Activated CD4-positive, CD25-positive, alpha-beta regulatory T cell (primary cell): ENCODE results near the gene CHST11.

Experiments
- DNase-seq, 4 experiments: peaks; one replicate each; lab custom pipeline; 2025; lab: John Stamatoyannopoulos, UW

CHST11 gene

GRCh38 chr12:104698871-104699270 is 242.1 kb downstream of the CHST11 start:
- no peak for DNase-seq

GRCh38 chr12:104699489-104700190 is 242.9 kb downstream of the CHST11 start:
- no peak for DNase-seq

GRCh38 chr12:104700324-104700723 is 243.6 kb downstream of the CHST11 start:
- DNase-seq, result no peak

GRCh38 chr12:104701301-104701700 is 244.6 kb downstream of the CHST11 start:
- DNase-seq, result no peak

GRCh38 chr12:104701756-104702155 is 245.0 kb downstream of the CHST11 start:
- DNase-seq, result no peak

- DNase-seq, result no peak
Observed at GRCh38 chr12:104702565-104703139, 245.9 kb downstream of the CHST11 start.

GRCh38 chr12:104703372-104703771 is 246.6 kb downstream of the CHST11 start:
- no peak for DNase-seq

- DNase-seq, result no peak
Observed at GRCh38 chr12:104704224-104704779, 247.6 kb downstream of the CHST11 start.

GRCh38 chr12:104707194-104707593 is 250.4 kb downstream of the CHST11 start:
- DNase-seq, result no peak

GRCh38 chr12:104707794-104708558 is 251.2 kb downstream of the CHST11 start:
- DNase-seq, result no peak

- DNase-seq, result no peak
Observed at GRCh38 chr12:104708891-104709290, 252.1 kb downstream of the CHST11 start.

- no peak for DNase-seq
Observed at GRCh38 chr12:104709692-104710435, 253.1 kb downstream of the CHST11 start.

GRCh38 chr12:104710940-104711689 is 254.4 kb downstream of the CHST11 start:
- no peak for DNase-seq

GRCh38 chr12:104712477-104712876 is 255.7 kb downstream of the CHST11 start:
- DNase-seq, result no peak

GRCh38 chr12:104712968-104713367 is 256.2 kb downstream of the CHST11 start:
- no peak for DNase-seq

GRCh38 chr12:104713444-104713843 is 256.7 kb downstream of the CHST11 start:
- no peak for DNase-seq

GRCh38 chr12:104714369-104714768 is 257.6 kb downstream of the CHST11 start:
- DNase-seq, result no peak

GRCh38 chr12:104716172-104716571 is 259.4 kb downstream of the CHST11 start:
- no peak for DNase-seq

GRCh38 chr12:104718304-104718929 is 261.7 kb downstream of the CHST11 start:
- no peak for DNase-seq

GRCh38 chr12:104719700-104720338 is 263.1 kb downstream of the CHST11 start:
- DNase-seq, result no peak
